ENCODE results near the gene DEPDC7. TPM values are rescaled to one million over a fixed set of nuclear protein-coding genes. Genes with fewer than 3 reads are reported as not detected.

The DEPDC7 gene
- total and polyA plus RNA-seq, 2 of the 13 experiments (the other 11 are each of a cell fraction or from before 2014, with no cell fraction given): 17.3 to 33.3 TPM

- TF ChIP-seq ZNF207 (IDR thresholded peaks at IDR 0.05; ENCODE audit: borderline replicate concordance) (no peak), SRSF1 (optimal IDR thresholded peaks at IDR 0.05; ENCODE audit: low read depth, low read length) (peak; percentile 85), SP2 (CRISPR knock-in tag; IDR thresholded peaks at IDR 0.05) (peak; percentile 47; the same call in 1 of the 2 replicates), ZBTB38 (CRISPR knock-in tag; IDR thresholded peaks at IDR 0.05) (no peak), CHD4 (IDR thresholded peaks at IDR 0.05; ENCODE audit: borderline replicate concordance, low read length) (no peak), SATB2 (CRISPR knock-in tag; IDR thresholded peaks at IDR 0.05) (no peak), ZMYM3 (CRISPR knock-in tag; IDR thresholded peaks at IDR 0.05) (no peak), ZFP36L1 (CRISPR knock-in tag; IDR thresholded peaks at IDR 0.05) (peak; percentile 86), XBP1 (CRISPR knock-in tag; IDR thresholded peaks at IDR 0.05) (no peak), SMARCC2 (IDR thresholded peaks at IDR 0.05) (no peak), ZNF549 (CRISPR knock-in tag; IDR thresholded peaks at IDR 0.05) (no peak), RFX3 (CRISPR knock-in tag; IDR thresholded peaks at IDR 0.05) (no peak), AKNA (CRISPR knock-in tag; IDR thresholded peaks at IDR 0.05; ENCODE audit: borderline replicate concordance) (no peak), ZNF260 (CRISPR knock-in tag; IDR thresholded peaks at IDR 0.05; ENCODE audit: borderline replicate concordance, low read depth) (no peak), SNAI1 (CRISPR knock-in tag; IDR thresholded peaks at IDR 0.05; ENCODE audit: borderline replicate concordance) (peak; percentile 80; the same call in 1 of the 2 replicates), NRL (CRISPR knock-in tag; IDR thresholded peaks at IDR 0.05; ENCODE audit: borderline replicate concordance) (peak; percentile 74; the same call in 1 of the 2 replicates), ARID2 (CRISPR knock-in tag; IDR thresholded peaks at IDR 0.05; ENCODE audit: borderline replicate concordance) (peak; percentile 68; the same call in 1 of the 2 replicates)
- TF ChIP-seq, protein P1, sequence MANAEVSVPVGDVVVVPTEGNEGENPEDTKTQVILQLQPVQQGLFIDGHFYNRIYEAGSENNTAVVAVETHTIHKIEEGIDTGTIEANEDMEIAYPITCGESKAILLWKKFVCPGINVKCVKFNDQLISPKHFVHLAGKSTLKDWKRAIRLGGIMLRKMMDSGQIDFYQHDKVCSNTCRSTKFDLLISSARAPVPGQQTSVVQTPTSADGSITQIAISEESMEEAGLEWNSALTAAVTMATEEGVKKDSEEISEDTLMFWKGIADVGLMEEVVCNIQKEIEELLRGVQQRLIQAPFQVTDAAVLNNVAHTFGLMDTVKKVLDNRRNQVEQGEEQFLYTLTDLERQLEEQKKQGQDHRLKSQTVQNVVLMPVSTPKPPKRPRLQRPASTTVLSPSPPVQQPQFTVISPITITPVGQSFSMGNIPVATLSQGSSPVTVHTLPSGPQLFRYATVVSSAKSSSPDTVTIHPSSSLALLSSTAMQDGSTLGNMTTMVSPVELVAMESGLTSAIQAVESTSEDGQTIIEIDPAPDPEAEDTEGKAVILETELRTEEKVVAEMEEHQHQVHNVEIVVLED (CRISPR knock-in tag; IDR thresholded peaks at IDR 0.05; ENCODE audit: borderline replicate concordance): peak; percentile 87
These were observed 23.8 kb downstream of the DEPDC7 start, which contains the start of gene TCP11L1 (continued) for GRCh38 chr11:33039274-33040032.
